ENCODE measurements around the gene ZNF438. TPM values are rescaled to one million over a fixed set of nuclear protein-coding genes. Genes with fewer than 3 reads are reported as not detected.

The ZNF438 gene
- total RNA-seq, 1 experiment from 2014 or later = 2.0 TPM

DNA sequence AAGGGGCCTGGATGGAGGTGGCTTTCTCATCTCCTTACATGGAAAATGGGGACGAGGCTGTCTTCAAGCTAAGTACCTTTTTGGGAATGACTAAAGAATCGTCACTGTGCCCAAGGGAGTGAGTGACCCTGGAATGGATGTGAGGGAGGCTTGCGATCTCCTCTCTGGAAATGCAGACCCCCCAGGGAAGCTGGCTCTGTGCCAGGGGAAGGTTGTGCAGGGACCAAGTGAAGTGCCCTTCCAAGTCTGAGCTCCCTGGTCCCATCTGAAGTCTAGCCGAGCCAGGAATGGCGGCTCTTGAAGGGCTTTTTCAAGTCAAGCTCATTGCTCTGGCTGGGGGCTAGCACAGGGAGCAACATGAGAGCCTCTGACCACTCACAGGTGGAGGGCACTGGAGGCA is 221.2 kb downstream of the ZNF438 start:
- H3K4me3 ChIP-seq (ENCODE audit: low read depth in 2 of 2, low read length in 2 of 2) = no peak overlapping the region
- ChIA-PET CTCF (no interaction called here), POLR2A (no interaction called here)
- no peak for TF ChIP-seq CTCF (IDR thresholded peaks at IDR 0.05)
- TF ChIP-seq SIN3A (IDR thresholded peaks at IDR 0.05; ENCODE audit: borderline replicate concordance, insufficient read depth, low read depth, low read length) = no peak
- TF ChIP-seq POLR2AphosphoS5 (IDR thresholded peaks at IDR 0.05; ENCODE audit: low read depth, low read length) = no peak
- TF ChIP-seq REST (IDR thresholded peaks at IDR 0.05; ENCODE audit: insufficient read depth in 1 of 2, low read depth in 2 of 2, low read length in 1 of 2) = no peak
- no peak for TF ChIP-seq TCF7L2 (IDR thresholded peaks at IDR 0.05; ENCODE audit: low read depth, low read length)
- H3K27me3 ChIP-seq (ENCODE audit: control insufficient read depth, insufficient read depth, low read length) = no peaks in the 10 kb centered on the region
- no peaks in the 10 kb centered on the region for H3K4me1 ChIP-seq (ENCODE audit: control insufficient read depth, insufficient read depth, low read length)
- no peak overlapping the region for H3K27ac ChIP-seq (ENCODE audit: low read length)
- ATAC-seq = no peak
- in situ Hi-C loops (cut with HindIII; ENCODE audit: low pct_unique_long_range_greater_than_20kb, low sequenced_read_pairs) (no loop called here), intact Hi-C loops (cut with micrococcal nuclease; ENCODE audit: unreplicated experiment) (no loop called here)
- no peaks in the 10 kb centered on the region for H3K36me3 ChIP-seq (ENCODE audit: control insufficient read depth, insufficient read depth, low read length)
- no TSS peak for BruUV-seq (replicated peaks)
- H3K9me3 ChIP-seq (ENCODE audit: control insufficient read depth, insufficient read depth, low read depth, low read length) = no peaks in the 10 kb centered on the region
- DNase-seq (ENCODE audit: low read depth, low spot score) = no peak

GRCh38 chr10:30806850-30807249 is 224.8 kb downstream of the ZNF438 start:
- BruUV-seq (replicated peaks) = no TSS peak
- TF ChIP-seq SIN3A (IDR thresholded peaks at IDR 0.05; ENCODE audit: borderline replicate concordance, insufficient read depth, low read depth, low read length) (no peak), POLR2AphosphoS5 (IDR thresholded peaks at IDR 0.05; ENCODE audit: low read depth, low read length) (no peak), REST (IDR thresholded peaks at IDR 0.05; ENCODE audit: insufficient read depth in 1 of 2, low read depth in 2 of 2, low read length in 1 of 2) (no peak), CTCF (IDR thresholded peaks at IDR 0.05) (no peak), TCF7L2 (IDR thresholded peaks at IDR 0.05; ENCODE audit: low read depth, low read length) (no peak)
- DNase-seq (ENCODE audit: low read depth, low spot score) (no peak), ATAC-seq (no peak)
- CTCF ChIA-PET = no interaction called here
- no peaks in the 10 kb centered on the region for H3K4me1 ChIP-seq (ENCODE audit: control insufficient read depth, insufficient read depth, low read length)
- H3K27me3 ChIP-seq (ENCODE audit: control insufficient read depth, insufficient read depth, low read length) = no peaks in the 10 kb centered on the region
- in situ Hi-C loops (cut with HindIII; ENCODE audit: low pct_unique_long_range_greater_than_20kb, low sequenced_read_pairs) = no loop called here
- POLR2A ChIA-PET = no interaction called here
- no peaks in the 10 kb centered on the region for H3K9me3 ChIP-seq (ENCODE audit: control insufficient read depth, insufficient read depth, low read depth, low read length)
- no peak overlapping the region for H3K27ac ChIP-seq (ENCODE audit: low read length)
- H3K4me3 ChIP-seq (ENCODE audit: low read depth in 2 of 2, low read length in 2 of 2) = no peak overlapping the region
- H3K36me3 ChIP-seq (ENCODE audit: control insufficient read depth, insufficient read depth, low read length) = no peaks in the 10 kb centered on the region
- intact Hi-C loops (cut with micrococcal nuclease; ENCODE audit: unreplicated experiment) = no loop called here

Measured in Panc1 (cell line).